GM12878 (cell line): ENCODE results near the gene SYNGR3.

ENCODE experiments used
- CBFB ChIP-seq: IDR thresholded peaks from 2 replicates; pipeline ENCODE4 v1.6.1; 2016; ENCODE audit warnings: antibody characterized with exemption, low read depth
- TF ChIP-seq, protein P1 (sequence below), 3 experiments: IDR thresholded peaks in 2 of 3; conservative IDR thresholded peaks in 1 of 3; 2 replicates each; pipeline ENCODE4 v1.5.1; 2011; ENCODE audit warnings: low read depth in 3 of 3, low read length in 3 of 3, mild to moderate bottlenecking in 3 of 3, control low read depth in 2 of 3, moderate library complexity in 2 of 3, inconsistent platforms in 1 of 3, mixed read lengths in 1 of 3; ENCODE audit not compliant: control insufficient read depth in 2 of 3, insufficient read depth in 1 of 3; ENCODE audit errors: extremely low read depth in 1 of 3
- TF ChIP-seq, protein P2 (sequence below): IDR thresholded peaks from 2 replicates; pipeline ENCODE4 v1.6.1; 2012; ENCODE audit warnings: low read depth, low read length, improper control_type of control experiment

DNA sequence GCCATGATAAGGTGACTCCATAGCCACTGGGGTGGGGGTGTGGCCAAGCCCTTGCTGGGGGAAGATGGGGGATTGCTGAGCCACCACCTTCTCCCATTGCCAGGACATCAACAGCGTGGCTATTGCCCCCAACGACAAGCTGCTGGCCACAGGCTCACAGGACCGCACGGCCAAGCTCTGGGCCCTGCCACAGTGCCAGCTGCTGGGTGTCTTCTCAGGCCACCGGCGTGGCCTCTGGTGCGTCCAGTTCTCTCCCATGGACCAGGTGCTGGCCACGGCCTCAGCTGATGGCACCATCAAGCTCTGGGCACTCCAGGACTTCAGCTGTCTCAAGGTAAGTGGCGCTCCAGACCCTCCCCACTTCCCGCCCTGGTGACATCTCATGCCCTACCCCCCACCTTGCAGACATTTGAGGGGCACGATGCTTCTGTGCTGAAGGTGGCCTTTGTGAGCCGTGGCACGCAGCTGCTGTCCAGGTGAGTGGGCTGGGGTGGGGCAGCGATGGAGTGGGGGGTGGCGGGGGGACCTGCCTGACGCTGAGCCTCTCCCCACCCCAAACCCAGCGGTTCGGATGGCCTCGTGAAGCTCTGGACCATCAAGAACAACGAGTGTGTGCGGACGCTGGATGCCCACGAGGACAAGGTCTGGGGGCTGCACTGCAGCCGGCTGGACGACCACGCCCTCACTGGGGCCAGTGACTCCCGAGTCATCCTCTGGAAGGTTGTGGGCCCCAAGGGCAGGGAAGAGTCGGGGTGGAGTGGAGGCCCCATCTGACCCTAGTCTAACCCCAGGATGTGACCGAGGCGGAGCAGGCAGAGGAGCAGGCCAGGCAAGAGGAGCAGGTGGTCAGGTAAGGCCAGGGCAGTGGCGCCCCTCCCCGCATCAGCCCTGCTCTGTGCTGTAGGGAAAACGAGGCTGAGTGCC lies 12.6 kb upstream of the SYNGR3 start:
- TF ChIP-seq, protein P1, sequence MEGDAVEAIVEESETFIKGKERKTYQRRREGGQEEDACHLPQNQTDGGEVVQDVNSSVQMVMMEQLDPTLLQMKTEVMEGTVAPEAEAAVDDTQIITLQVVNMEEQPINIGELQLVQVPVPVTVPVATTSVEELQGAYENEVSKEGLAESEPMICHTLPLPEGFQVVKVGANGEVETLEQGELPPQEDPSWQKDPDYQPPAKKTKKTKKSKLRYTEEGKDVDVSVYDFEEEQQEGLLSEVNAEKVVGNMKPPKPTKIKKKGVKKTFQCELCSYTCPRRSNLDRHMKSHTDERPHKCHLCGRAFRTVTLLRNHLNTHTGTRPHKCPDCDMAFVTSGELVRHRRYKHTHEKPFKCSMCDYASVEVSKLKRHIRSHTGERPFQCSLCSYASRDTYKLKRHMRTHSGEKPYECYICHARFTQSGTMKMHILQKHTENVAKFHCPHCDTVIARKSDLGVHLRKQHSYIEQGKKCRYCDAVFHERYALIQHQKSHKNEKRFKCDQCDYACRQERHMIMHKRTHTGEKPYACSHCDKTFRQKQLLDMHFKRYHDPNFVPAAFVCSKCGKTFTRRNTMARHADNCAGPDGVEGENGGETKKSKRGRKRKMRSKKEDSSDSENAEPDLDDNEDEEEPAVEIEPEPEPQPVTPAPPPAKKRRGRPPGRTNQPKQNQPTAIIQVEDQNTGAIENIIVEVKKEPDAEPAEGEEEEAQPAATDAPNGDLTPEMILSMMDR (IDR thresholded peaks at IDR 0.05 in 2 of 3, conservative IDR thresholded peaks at IDR 0.05 in 1 of 3; ENCODE audit: control insufficient read depth in 2 of 3, extremely low read depth in 1 of 3, insufficient read depth in 1 of 3, low read depth in 3 of 3, low read length in 3 of 3), result no peak
- TF ChIP-seq CBFB, result no peak
- TF ChIP-seq, protein P2, sequence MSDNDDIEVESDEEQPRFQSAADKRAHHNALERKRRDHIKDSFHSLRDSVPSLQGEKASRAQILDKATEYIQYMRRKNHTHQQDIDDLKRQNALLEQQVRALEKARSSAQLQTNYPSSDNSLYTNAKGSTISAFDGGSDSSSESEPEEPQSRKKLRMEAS, result no peak
